Hypothalamus (tissue), 51 donors: ENCODE results near the gene FAM221A.
"Not testable (repeated sequence)": the region's sequence is repeated elsewhere in the genome, so short reads cannot be mapped to it uniquely, and the experiment has no call there.

ENCODE experiments used
- DNase-seq, 51 donors: peaks; one replicate each; lab custom pipeline; 2025; lab: John Stamatoyannopoulos, UW

Gene FAM221A

GRCh38 chr7:23679898-23680413 lies at the start of gene FAM221A:
FAM221A (plus strand) TSS chr7:23680199; CDS start chr7:23680219, 20 bp downstream.
- DNase-seq = peak; percentile 26 to 95 (median 83)

GRCh38 chr7:23633417-23633816 lies 46.6 kb upstream of the FAM221A start:
- no peak for DNase-seq

GRCh38 chr7:23645822-23646221 lies 34.2 kb upstream of the FAM221A start:
- DNase-seq = no peak

- no peak for DNase-seq
Measured at GRCh38 chr7:23653942-23654341, 26.1 kb upstream of the FAM221A start.

GRCh38 chr7:23654508-23654907 lies 25.5 kb upstream of the FAM221A start:
- DNase-seq = peak in 10 of 51 donors; percentile 1 to 48 (median 16)

- no peak for DNase-seq
Measured at GRCh38 chr7:23655433-23655832, 24.6 kb upstream of the FAM221A start.

GRCh38 chr7:23658831-23659427 lies 21.1 kb upstream of the FAM221A start:
- no peak for DNase-seq

GRCh38 chr7:23661385-23661784 lies 18.6 kb upstream of the FAM221A start:
- no peak for DNase-seq

GRCh38 chr7:23662124-23662983 lies 17.6 kb upstream of the FAM221A start:
- DNase-seq = no peak

GRCh38 chr7:23662984-23663313 lies 17.1 kb upstream of the FAM221A start:
- DNase-seq = no peak

GRCh38 chr7:23664122-23664521 lies 15.9 kb upstream of the FAM221A start:
- no peak for DNase-seq

- DNase-seq = no peak
Measured at GRCh38 chr7:23672033-23672432, 8.0 kb upstream of the FAM221A start.

GRCh38 chr7:23680414-23681405 lies 711 bp downstream of the FAM221A start:
- peak in 46 of 51 donors; percentile 7 to 75 (median 33) for DNase-seq

GRCh38 chr7:23684041-23684440 lies 4.0 kb downstream of the FAM221A start:
- DNase-seq = not testable (repeated sequence)

GRCh38 chr7:23685731-23686130 lies 5.7 kb downstream of the FAM221A start:
- DNase-seq = no peak

- no peak for DNase-seq
Measured at GRCh38 chr7:23687011-23687410, 7.0 kb downstream of the FAM221A start.

- no peak for DNase-seq
Measured at GRCh38 chr7:23689165-23689564, 9.2 kb downstream of the FAM221A start.

GRCh38 chr7:23691320-23691719 lies 11.3 kb downstream of the FAM221A start:
- DNase-seq = no peak

- DNase-seq = no peak
Measured at GRCh38 chr7:23693224-23693623, 13.2 kb downstream of the FAM221A start.

GRCh38 chr7:23696916-23697441 lies 17.0 kb downstream of the FAM221A start:
- peak in 7 of 51 donors; percentile 4 to 11 (median 8) for DNase-seq
